Upper lobe of right lung (tissue), 1 donor: Measurements from ENCODE around the gene C1QL2. TPM values are rescaled to one million over a fixed set of nuclear protein-coding genes. Genes with fewer than 3 reads are reported as not detected.

Source experiments
- ATAC-seq: fragments of 200-7000 bp; cut with Tn5 transposase; one replicate; pipeline ENCODE4 v1.9.1; 2020; ENCODE audit warnings: mild to moderate bottlenecking, moderate library complexity
- DNase-seq: peaks from one replicate; pipeline ENCODE4 v3.0.0-alpha.2; 2020
- H3K27ac ChIP-seq: fragments of 200-600 bp; one replicate; pipeline ENCODE4 v1.8.0; 2022
- H3K27me3 ChIP-seq: fragments of 200-600 bp; one replicate; pipeline ENCODE4 v1.8.0; 2022; ENCODE audit warnings: mild to moderate bottlenecking
- H3K36me3 ChIP-seq: fragments of 200-600 bp; one replicate; pipeline ENCODE4 v1.8.0; 2022
- H3K4me1 ChIP-seq: fragments of 200-600 bp; one replicate; pipeline ENCODE4 v1.8.0; 2022
- H3K4me3 ChIP-seq: fragments of 200-600 bp; one replicate; pipeline ENCODE4 v1.8.0; 2022; ENCODE audit warnings: mild to moderate bottlenecking
- H3K9me3 ChIP-seq: fragments of 200-600 bp; one replicate; pipeline ENCODE4 v1.8.0; 2022
- CTCF ChIP-seq: fragments of 200-600 bp; IDR thresholded peaks from one replicate; pipeline ENCODE4 v1.8.0; 2022; ENCODE audit warnings: antibody characterized with exemption
- intact Hi-C: fragments of 100-400 bp; cut with DNase I; formaldehyde crosslinking; loops from one replicate; pipeline ENCODE4 v1.11.0; 2022
- total RNA-seq: library from RNA; stranded (reverse); fragmentation: NEBNext Ultra II Directional; extraction: Animal tissue kit (Norgen Biotek cat#: 25700); gene quantifications from one replicate; pipeline ENCODE4 v1.2.1, GENCODE V29; 2021
- donor health status: DM: no; HTN: yes; CAD: no; lungs with severe emphysema.

The C1QL2 gene
- total RNA-seq, 1 donor from 2014 or later = not detected

GRCh38 chr2:119122663-119123062 lies 35.9 kb downstream of the C1QL2 start:
- Histone ChIP-seq H3K9me3 (no peaks in the 10 kb centered on the region), H3K27me3 (peaks cover 20% of the 10 kb centered on the region), H3K4me3 (no peak overlapping the region), H3K36me3 (no peaks in the 10 kb centered on the region), H3K27ac (no peak overlapping the region), H3K4me1 (no peaks in the 10 kb centered on the region)
- DNase-seq = no peak
- no peak for ATAC-seq
- intact Hi-C loops = no loop called here
- no peak for TF ChIP-seq CTCF

- Histone ChIP-seq H3K9me3 (no peaks in the 10 kb centered on the region), H3K27me3 (peaks cover 12% of the 10 kb centered on the region), H3K36me3 (no peaks in the 10 kb centered on the region), H3K4me3 (no peak overlapping the region), H3K27ac (no peak overlapping the region), H3K4me1 (no peaks in the 10 kb centered on the region)
- no peak for DNase-seq
- TF ChIP-seq CTCF = no peak
- intact Hi-C loops = no loop called here
- ATAC-seq = no peak
These were observed 38.4 kb downstream of the C1QL2 start for GRCh38 chr2:119119999-119120756.

- Histone ChIP-seq H3K27ac (no peak overlapping the region), H3K27me3 (peaks cover 4% of the 10 kb centered on the region), H3K36me3 (no peaks in the 10 kb centered on the region), H3K4me3 (no peak overlapping the region), H3K9me3 (no peaks in the 10 kb centered on the region), H3K4me1 (no peaks in the 10 kb centered on the region)
- intact Hi-C loops = no loop called here
- ATAC-seq = no peak
- DNase-seq = no peak
- no peak for TF ChIP-seq CTCF
These were observed 39.3 kb downstream of the C1QL2 start for GRCh38 chr2:119119076-119119785.

- DNase-seq = no peak
- Histone ChIP-seq H3K4me3 (no peak overlapping the region), H3K36me3 (no peaks in the 10 kb centered on the region), H3K27me3 (no peaks in the 10 kb centered on the region), H3K27ac (no peak overlapping the region), H3K4me1 (no peaks in the 10 kb centered on the region), H3K9me3 (no peaks in the 10 kb centered on the region)
- intact Hi-C loops = no loop called here
- ATAC-seq = no peak
- no peak for TF ChIP-seq CTCF
These were observed 40.4 kb downstream of the C1QL2 start for GRCh38 chr2:119117891-119118882.

- ATAC-seq (no peak), DNase-seq (no peak)
- no peaks in the 10 kb centered on the region for H3K9me3 ChIP-seq
- H3K4me3 ChIP-seq = no peak overlapping the region
- TF ChIP-seq CTCF = no peak
- H3K4me1 ChIP-seq = no peaks in the 10 kb centered on the region
- H3K27ac ChIP-seq = no peak overlapping the region
- no peaks in the 10 kb centered on the region for H3K27me3 ChIP-seq
- no peaks in the 10 kb centered on the region for H3K36me3 ChIP-seq
- intact Hi-C loops = no loop called here
These were observed 41.1 kb downstream of the C1QL2 start for GRCh38 chr2:119117408-119117807.
